ENCODE results near the gene GAL.

The GAL gene

DNA sequence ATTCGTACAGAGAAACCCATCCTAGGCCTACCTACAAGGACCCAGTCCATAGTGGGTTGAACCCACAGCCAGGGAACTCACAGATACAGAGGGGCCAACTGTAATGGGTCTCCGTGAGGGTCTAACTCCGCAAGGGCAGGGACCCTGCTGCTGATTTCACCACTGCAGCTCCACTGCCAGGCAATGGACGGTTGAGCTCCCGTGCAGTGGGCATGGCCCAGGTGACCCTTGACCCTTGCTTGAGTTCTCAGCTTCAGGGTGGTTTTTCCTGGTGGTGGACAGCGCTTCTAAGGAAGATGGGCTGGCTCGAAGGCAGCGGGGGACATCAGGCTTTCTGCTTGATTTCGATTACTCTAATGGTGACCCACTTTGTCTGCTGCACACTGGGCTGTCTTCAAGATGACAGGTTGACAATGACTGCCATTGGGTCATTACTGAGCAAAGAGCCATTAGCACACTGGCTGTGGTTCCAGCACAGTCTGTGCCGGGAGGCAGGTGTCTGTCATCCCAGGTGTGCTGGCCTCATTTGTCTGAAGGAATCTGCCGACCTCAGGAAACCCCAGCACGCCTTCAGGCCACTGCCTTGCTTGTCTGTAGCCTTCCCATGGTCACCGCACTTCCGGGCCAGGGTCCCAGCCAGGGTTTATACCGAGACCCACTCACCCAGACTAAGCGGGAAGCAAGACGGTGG lies 3.7 kb upstream of the GAL start:
- DNase-seq (ENCODE audit: extremely low read depth in 1 of 2, low read depth in 1 of 2), result no peak

DNA sequence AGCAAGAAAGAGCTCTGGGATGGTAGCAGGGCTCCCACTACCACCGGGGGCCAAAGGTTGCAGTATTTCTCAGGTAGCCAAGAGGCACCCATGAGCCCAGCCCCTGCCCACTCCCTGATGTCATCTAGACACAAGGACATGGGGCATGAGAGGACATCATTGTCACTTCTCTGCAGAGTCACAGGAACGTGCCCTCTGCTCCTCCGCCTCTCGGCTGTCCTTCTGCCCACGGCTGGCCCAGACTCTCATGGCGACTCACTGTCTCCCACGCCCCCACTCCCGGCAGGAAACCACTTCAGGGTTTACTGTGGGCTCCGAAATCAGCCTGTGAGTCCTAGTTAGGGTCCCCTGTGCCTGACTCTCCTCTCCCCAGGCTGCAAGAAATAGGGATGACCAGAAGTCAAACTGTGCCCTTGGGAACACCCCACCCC lies 1.8 kb upstream of the GAL start:
- no peak for DNase-seq (ENCODE audit: extremely low read depth in 1 of 2, low read depth in 1 of 2)

DNA sequence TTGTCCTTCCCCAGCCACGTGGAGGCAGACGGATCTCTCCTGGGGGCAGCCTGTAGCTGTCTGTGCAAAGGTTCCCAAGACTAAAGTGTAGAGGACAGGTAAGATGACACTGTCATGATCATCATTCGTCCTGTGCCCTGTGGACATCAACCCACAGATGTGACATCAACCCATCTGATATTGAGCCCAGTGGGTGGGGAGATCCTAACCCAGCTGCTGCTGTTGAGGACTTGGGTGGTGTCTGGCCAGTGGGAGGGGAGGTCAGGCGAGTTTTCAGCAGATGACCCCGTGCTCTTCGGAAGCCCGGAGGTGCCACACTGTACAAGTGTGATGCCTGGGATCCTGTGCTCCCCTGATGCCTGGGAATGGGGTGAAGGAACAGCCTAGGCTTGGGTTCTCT lies 1.2 kb upstream of the GAL start:
- no peak for DNase-seq (ENCODE audit: extremely low read depth in 1 of 2, low read depth in 1 of 2)

DNA sequence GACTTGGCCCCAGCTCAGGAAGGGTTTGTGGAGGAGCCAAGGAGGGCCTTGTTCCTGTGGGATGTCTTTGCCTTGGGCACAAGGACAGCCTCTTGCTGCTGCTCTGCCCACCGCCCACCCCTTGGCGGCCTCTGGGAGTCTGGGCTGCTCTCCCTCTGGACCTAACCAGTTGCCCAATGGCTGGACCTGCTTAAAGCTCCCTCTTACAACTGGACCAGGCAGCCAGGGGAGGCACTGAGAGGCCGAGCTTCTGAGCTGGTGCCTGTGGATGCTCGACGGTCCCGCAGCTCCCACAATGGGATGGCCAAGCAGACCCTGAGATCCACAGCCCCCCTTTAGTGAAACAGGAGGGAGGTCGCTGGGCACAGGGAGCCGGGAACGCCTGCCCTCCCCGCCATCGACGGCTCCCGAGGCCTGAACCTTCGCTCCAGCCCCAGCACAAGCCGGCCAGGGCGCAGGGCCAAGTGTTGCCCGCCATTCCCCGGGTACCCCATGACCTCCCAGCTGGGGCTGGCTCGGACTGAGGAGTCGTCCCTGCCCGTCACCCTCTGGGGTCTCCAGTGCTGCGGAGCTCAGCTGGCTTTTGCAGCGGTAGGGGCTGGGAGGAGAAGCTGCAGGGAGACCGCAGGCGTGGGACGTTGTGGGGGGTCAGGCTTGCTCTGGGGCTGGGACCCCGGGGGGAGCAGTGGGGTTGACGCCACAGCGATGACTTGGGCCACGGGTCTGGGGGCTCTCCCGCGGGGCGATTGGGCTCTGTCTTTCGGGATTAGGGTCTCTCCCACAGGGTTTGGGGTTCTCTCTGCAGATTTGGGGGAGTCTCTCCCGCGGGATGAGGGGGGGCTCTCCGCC lies 584 bp upstream of the GAL start:
- DNase-seq (ENCODE audit: extremely low read depth in 1 of 2, low read depth in 1 of 2), result no peak

DNA sequence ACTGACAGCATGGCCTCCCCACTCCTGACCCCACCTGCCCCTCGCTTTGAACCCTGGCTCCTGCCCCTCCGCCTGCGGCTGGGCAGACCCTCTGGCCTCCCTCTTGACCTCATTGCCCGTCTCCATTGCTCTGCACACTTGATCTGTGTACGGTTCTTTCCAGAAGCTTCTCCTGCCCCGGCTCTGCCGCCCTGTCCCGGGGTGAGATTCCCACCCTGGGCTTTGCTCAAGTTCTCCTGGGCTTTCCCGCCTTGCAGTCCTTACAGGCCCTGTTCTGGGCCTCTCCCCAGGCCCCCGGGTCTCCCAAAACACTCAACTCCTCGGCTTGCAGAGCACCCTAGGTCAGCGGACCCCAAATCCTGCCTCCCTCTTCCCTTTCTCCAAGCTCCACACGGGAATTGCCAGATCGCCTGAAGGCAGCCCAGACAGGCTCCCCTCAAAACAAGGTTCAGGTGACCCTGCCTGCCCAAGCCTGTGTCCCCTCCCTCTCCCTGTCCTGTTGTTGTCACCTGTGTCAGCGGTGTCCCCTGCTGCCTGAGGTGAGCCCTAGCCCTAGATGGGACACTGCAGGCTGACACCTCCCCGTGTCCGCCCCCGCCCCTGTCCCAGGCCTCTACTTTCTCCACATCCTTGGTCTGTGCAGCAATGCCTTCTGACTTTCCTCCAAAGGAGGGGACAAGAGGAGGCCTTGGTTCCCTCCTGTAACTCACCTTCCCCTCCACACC lies 1.5 kb downstream of the GAL start:
- DNase-seq (ENCODE audit: extremely low read depth in 1 of 2, low read depth in 1 of 2), result no peak

DNA sequence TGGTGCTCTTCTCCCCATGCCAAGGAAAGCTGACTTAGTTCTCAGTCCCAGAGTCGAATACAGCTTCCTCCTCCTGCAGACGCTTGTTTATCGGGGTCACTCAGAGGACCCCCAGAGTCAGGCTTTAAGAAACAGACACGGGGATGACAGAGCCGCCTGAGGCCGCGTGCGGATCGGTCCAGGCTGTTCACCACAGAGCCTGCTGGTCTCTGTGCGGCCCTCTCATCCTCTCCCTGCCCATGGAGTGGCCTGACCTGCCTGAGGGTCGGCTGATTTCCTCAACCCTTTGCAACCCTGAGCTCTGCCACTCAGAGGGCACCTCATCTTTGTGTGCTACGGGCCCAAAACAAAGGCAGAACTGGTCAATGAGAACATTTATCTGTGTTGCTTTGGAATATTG lies 2.1 kb downstream of the GAL start:
- no peak for DNase-seq (ENCODE audit: extremely low read depth in 1 of 2, low read depth in 1 of 2)

DNA sequence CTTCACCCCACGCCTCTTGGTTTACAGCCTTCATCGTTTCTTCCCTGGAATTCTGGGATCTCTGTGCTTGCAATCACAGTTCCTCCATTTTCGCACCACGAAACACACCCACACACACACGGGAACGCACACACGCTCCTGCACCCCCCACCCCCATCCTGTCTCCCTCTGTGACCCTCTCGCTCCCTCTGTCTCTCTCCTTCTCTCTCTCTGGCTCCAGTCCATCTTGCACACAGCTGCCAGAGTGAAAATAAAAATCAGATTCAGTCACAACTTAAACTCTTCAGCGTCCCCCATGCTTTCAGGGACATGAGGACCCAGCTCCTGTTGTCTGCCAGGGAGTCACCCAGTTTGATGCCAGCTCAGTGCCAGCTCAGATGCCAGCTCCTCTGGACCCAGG lies 3.0 kb downstream of the GAL start:
- no peak for DNase-seq (ENCODE audit: extremely low read depth in 1 of 2, low read depth in 1 of 2)

DNA sequence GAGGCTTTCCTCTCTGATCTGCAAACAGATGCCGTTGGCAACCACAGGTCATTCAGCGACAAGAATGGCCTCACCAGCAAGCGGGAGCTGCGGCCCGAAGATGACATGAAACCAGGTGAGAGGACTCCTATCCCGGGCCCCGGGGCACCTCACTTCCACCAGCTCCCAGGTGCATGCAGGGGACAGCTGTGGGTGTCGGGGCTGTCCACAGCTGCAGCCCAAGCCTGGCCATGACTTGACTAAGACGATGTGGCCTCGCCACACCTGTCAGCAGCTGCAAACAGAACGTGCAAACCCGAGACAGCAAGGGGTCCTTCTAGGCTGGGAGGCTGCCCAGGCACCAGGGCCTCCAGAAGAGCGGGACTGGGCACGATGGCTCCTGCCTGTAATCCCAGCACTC lies 3.6 kb downstream of the GAL start:
- no peak for DNase-seq (ENCODE audit: extremely low read depth in 1 of 2, low read depth in 1 of 2)

DNA sequence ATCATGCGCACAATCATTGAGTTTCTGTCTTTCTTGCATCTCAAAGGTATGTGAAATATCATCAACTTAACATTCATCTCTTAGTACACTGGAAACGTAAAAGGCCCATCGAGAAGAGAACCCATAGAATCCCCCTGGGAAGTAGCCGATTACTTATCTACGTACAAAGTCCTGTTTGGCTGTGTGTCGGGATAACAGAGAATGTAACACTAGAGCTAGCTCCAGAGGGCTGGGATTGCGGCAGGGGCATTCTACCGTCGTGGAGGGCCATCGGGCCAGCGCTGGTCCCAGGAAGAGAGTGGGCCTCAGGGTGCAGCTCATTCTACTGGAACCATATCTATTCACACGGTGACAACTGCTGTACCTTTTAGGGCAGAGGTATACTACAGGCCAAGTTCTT lies 4.5 kb downstream of the GAL start:
- no peak for DNase-seq (ENCODE audit: extremely low read depth in 1 of 2, low read depth in 1 of 2)

DNA sequence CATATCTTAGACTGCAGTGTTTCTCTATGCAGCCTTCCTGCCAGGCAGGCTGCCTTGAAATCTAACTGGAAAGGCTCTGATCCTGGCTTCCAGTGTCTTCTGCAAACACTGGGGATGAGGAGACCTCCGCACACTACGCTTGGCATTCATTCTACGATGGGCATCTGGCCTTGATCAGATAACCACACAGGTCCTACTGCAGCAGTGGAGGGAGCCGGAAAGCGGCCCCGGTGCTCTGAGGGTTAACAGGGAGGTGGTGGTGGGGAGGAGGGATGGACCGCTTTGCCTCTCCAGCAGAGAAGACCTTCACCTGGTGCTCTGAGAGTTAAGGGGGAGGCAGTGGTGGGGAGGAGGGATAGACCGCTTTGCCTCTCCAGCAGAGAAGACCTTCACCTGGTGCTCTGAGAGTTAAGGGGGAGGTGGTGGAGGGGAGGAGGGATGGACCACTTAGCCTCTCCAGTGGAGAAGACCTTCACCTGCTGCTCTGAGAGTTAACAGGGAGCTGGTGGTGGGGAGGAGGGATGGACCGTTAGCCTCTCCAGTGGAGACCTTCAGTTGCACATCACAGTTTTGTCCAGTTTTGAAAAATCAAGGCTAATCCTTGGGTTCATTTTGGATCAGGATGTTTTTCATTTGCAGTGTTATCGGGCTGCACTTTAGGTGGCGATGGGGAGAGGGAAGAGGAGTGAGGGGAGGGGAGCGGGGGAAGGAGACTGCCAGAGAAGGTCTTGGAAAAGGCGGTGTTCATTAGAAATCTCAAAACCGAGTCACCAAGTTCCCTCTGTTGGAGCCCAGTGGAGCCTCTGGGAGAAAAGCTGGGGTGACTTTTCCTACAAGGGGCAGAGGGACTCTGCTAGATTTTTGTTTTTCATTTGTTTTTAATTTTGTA lies 5.6 kb downstream of the GAL start:
- DNase-seq (ENCODE audit: extremely low read depth in 1 of 2, low read depth in 1 of 2), result no peak

DNA sequence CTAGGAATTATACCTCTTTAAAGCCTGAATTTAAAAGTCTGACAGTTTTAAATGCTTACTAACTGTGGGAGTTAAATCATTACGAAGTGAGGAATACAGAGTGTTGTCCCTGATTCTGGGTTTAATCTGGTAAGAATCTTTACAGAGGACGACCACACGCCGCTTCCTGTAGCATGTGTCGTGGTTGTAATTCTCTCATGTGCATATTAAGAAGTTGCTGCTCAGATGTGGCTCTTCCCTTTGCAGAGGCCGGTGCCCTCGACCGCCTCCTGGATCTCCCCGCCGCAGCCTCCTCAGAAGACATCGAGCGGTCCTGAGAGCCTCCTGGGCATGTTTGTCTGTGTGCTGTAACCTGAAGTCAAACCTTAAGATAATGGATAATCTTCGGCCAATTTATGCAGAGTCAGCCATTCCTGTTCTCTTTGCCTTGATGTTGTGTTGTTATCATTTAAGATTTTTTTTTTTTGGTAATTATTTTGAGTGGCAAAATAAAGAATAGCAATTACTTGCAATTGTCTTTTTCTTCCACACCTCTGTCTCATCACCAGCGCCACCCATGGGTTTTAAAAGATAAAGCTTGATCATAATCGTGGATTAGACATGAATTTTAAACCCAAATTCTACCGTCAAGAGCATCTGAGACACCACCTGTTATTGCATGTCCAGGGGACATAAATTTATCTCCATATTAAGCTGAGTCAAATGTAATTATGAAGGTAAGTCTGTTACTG lies 6.5 kb downstream of the GAL start:
- DNase-seq (ENCODE audit: extremely low read depth in 1 of 2, low read depth in 1 of 2), result no peak

DNA sequence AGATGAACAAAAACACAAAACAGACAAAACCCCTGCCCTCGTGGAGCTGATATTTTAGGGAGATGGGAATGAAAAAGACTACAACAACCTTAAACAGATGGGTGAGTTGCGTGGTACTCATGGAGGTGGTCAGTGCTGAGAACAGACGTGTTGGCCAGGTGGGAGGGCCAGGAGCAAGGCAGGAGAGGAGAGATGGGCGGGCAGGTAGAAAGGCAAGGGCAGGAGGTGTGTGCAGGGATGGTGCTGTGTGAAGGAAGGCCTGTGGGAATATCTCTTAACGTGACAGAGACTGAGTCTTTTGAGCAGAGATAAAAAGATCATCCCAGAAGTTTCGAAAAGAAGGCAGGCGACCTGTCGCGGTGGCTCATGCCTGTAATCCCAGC lies 7.0 kb downstream of the GAL start:
- no peak for DNase-seq (ENCODE audit: extremely low read depth in 1 of 2, low read depth in 1 of 2)

DNA sequence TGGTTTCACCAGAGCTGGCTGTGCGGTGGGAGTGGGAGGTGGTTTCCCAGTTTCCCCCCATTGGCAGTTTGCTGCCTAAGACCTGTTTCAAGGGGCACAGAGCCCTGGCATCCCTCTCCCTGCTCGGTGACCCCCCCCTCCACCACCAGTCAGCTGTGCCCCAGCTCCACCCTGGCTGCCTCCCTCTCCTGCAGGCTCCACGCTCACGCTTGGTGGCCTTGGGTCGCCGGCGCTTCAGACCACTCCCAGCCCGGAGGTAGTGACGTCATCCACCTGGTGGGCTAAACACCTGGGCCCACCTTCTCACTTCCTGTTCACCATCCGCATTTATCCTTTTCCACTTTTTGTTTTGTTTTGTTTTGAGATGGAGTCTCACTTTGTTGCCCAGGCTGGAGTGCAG lies 7.8 kb downstream of the GAL start:
- DNase-seq (ENCODE audit: extremely low read depth in 1 of 2, low read depth in 1 of 2), result no peak

DNA sequence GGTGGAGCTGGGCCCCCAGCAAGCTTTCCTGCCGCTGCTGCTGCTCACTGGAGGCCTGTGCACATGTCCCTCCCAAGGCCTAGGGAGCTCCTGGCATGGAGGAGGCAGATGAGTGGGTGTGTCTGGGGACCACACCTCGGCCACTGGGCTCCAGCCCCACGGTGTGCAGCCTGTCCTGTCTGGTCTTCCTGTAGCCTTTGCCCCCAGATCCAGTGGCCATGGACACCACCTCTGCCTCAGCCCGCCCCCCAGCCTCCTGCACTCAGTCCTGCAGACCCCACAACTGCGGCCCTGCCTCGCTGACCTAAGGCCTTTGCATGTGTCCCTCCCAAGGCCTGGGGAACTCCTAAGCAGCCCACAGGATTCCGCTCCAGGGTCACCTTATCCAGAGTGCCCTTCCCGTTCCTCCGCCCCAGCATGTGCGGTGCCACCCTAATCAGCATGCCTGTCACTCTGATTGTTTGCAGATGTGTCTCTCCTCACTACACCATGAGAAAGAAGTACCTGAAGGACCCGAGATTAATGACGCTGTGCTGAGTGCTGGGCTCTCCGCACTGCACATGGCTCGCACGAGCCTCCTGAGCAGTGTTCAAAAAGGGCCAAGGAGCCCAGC lies 8.6 kb downstream of the GAL start:
- DNase-seq (ENCODE audit: extremely low read depth in 1 of 2, low read depth in 1 of 2), result no peak

DNA sequence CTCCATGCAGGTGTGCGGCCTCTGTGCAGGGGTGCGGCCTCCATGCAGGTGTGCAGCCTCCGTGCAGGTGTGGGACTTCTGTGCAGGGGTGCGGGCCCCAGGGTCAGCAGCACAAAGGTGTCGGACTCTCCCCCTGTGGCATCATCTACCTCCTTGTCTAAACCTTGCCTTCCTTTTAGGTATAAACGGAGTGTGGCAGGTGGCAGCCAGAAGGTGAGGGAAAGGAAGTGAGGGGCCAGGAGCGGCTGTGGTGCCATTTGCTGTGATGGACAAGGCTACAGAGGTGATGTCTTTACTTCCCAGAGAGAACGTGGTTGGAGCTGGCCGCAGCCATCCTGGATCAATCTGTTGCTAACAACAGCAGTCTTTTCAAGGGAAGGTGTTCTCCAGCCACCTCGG lies 9.1 kb downstream of the GAL start:
- no peak for DNase-seq (ENCODE audit: extremely low read depth in 1 of 2, low read depth in 1 of 2)

DNA sequence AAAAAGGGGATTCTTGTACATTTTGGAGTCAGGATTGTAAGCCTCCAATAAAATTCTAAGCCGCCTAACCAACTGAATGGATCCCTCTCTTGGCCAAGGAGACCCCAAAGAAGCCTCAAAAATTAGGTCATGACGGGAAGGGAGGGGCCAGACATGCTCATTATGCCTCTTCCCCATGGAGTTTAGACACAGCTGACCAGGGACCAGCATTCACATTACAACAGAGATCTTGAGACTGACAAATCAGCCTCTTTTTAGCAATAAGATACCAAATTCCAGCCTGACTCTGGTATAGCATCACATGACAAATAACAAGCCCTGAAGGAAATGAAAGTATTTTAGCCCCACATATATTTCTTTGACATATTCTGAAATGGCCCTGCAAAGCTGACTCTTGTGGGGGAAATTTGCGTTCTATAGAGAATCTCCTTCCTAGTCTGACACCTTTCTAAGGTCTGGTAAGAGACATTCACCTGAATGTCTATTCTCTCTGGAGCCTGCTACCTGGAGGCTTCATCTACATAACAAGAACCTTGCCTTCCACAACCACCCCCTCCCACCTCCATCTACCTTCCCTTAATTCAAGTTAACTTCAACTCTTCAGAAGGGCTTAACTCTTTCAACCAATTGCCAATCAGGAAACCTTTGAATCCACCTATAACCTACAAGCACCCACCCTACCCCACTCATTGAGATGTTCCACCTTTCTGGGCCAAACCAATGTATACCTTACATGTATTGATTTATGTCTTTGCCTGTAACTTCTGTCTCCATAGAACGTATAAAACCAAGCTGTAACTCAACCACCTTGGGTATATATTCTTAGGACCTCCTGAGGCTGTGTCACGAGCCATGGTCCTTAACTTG lies 10.3 kb downstream of the GAL start:
- DNase-seq (ENCODE audit: extremely low read depth in 1 of 2, low read depth in 1 of 2), result no peak

DNA sequence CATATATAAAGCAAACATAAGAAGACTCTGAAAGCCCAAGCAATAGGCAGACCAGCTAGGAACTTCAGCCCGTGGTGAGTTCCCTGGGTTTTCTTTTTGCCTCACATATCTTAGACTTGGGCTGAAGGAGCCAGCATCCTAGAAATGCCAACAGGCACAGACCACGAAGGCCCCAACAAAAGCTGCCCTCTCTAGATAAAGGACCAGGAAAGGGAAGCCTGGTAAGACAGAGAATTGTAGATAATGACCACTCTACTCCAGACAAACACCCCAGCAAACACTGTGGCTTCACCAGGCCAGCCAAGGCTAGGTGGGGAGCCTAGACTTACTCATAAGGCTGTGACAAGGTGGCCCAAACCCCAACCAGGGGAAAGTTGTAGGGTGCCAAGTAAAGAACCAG lies 11.2 kb downstream of the GAL start:
- DNase-seq (ENCODE audit: extremely low read depth in 1 of 2, low read depth in 1 of 2), result no peak

DNA sequence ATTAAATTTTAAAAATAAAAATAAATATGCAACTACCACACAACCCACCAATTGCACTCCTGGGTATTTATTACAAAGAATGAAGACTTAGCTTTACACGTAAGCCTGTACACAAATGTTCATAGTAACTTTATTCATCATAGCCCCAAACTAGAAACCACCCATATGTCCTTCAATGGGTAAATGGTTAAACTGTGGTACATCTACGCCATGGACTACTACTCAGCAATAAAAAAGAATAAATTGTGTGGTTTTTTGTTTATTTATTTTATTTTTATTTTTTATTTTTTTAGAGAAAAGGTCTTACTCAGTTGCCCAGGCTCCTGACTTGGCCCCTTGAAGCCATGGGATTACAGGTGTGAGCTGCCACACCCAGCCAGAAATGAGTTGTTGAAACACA lies 14.6 kb downstream of the GAL start:
- DNase-seq (ENCODE audit: extremely low read depth in 1 of 2, low read depth in 1 of 2), result no peak

DNA sequence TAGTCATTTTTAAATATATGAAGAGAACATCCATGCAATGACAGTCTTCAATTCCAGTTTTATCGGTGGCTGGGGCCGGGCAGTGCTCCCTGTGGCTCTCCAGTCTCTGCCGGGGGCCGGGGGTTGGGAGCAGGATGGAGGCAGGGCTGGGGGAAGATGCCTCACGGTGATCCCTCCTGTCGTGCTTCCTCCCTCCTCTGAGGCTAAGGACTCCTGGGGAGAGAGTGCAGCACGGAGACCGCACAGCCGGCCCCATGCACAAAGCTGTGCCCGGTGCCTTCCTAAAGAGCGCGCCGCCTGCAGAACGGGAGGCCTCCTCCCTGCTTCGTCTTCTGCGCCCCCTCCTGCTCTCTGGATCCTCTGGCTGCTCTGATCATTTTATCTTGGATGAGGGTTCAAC lies 20.5 kb downstream of the GAL start:
- DNase-seq (ENCODE audit: extremely low read depth in 1 of 2, low read depth in 1 of 2), result no peak

Measured in activated CD8-positive, alpha-beta memory T cell treated with anti-CD3 and anti-CD28 coated beads for 1 hour (primary cell).